DMS53 treated with DMSO at 0.1 percent for 48 hours (cell line): ENCODE results near the gene CTNNBIP1.
A peak's percentile ranks its signal among the peaks of the same experiment; 100 is the strongest.

Experiments
- DNase-seq: peaks from one replicate; lab custom pipeline; 2025; ENCODE audit not compliant: unreplicated experiment; lab: John Stamatoyannopoulos, UW

CTNNBIP1 gene

GRCh38 chr1:9905010-9905409, 5.1 kb downstream of the CTNNBIP1 start:
- no peak for DNase-seq

- DNase-seq, result no peak
Measured at GRCh38 chr1:9904596-9904995, 5.5 kb downstream of the CTNNBIP1 start.

DNA sequence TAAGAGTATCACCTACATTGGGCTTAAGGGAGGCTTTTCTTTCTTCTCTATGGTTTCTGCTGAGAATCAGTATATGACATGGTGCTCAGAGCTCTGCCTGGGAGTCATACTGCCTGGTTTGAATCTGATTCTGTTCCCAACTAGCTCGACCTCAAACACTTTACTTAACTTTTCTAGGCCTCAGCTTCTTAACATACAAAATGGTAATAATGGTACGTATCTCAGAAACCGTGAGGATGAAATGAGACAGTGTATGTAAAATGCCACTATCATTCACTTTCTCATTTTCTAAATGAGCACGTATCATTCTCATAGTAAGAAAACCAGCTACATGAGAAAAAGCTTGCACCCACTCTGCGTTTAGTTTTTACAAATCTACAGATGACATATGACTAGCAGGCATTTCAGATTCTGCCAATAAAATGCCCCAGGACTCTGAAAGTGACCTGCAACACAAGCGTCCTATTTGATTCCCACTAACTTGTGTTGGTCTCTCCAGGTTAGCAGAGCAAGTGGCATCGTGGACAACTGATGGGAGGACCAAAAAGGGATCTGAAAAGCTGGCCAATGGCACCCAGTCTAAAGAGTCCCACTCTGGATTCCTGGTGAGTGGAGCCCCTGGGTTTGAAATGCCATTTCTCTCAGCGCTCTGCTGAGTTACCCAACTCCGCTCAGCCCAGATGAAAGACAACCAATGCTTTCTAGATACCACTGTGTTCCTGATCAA, 6.1 kb downstream of the CTNNBIP1 start:
- DNase-seq, result no peak

- DNase-seq, result no peak
Measured at GRCh38 chr1:9902060-9902452, 8.0 kb downstream of the CTNNBIP1 start.

DNA sequence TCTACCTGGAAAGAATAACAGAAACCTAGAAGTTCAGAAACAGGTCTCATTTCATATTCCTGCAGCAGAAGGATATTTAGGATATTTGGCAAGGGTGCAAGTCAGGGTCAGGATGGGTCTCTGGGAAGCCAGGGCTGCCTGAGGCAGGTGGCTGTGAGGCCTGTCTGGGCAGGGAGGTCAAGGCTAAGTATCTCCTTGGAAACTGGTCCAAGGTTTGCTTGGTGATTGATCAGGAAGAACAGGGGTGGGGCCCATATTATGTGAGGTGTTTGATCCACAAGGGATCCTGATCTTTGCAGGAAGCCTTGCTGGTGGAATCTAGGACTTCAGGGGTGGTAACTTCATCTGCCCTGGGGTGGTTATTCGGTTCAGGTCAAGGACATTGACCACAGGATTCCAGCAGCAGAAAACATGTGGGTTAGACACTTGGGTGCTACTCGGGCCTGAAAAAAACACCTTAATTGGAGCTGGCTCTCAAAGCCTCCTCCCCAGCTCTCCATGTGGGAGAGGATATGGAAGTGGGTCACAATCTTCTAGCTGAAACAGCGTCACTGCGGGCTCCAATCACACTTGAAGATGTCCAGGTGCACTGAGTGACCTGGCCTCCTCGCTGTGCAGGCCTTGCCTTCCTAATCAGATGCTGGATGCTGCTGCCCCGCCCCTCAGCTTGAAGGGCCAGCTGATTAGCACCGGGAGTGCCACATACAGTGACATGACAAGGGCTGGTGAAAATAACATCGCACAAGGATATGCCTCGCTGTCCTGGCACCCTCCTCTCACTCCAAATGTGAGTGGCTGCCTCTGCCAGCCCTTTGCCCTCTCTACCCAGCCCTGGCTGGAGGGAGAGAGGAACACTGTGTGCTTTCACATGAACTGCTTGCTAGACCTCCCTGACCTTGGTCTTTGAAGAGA, 8.7 kb downstream of the CTNNBIP1 start:
- no peak for DNase-seq

- peak; percentile 94 for DNase-seq
Measured at GRCh38 chr1:9900142-9901043, 9.7 kb downstream of the CTNNBIP1 start.

- no peak for DNase-seq
Measured at GRCh38 chr1:9894115-9894514, 16.0 kb downstream of the CTNNBIP1 start.

DNA sequence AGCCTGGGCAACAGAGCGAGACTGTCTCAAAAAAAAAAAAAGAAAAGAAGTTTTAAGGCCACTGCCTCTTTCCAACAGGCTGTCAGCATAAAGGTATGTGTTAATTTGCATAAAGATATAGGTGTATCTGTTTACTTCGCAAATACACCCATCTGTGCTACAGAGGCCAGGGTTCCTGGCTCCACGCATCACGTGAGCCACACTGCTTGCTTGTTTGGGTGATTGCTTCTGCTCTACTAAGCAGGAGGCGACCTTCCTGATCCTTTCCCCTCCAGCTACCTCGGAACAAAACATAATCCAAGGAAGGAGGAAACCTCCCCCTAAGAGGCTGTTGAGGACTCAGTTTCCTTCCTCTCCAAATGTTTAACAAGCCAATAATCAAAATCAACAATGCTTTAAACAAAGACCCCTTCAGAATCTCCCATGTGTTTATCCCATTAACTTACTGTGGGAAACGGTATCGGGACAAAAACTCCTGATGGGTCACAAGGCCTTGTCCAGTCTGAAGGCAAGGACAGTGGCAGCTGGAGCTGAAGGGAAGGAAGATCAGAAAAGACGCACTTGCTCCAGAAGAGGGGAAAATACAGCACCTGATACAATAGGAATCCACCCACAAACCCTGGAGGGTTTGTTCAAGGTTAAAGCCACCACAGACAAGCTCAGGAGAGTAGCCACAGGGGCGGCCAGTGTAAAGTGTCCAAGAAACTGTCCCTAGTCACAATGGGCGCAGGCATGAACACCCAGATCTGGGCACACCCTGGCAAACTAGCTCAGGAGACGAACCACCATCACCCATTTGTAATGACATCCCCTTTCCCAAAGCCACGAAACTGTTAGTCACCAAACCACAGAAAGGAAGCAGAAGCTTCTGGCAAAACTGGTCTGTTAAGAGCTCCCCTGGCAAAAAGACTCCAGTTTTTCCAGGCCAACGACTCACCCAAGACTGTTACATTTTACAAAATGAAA, 17.2 kb downstream of the CTNNBIP1 start:
- peak; percentile 31 for DNase-seq

GRCh38 chr1:9891207-9891606, 18.9 kb downstream of the CTNNBIP1 start:
- DNase-seq, result no peak

DNA sequence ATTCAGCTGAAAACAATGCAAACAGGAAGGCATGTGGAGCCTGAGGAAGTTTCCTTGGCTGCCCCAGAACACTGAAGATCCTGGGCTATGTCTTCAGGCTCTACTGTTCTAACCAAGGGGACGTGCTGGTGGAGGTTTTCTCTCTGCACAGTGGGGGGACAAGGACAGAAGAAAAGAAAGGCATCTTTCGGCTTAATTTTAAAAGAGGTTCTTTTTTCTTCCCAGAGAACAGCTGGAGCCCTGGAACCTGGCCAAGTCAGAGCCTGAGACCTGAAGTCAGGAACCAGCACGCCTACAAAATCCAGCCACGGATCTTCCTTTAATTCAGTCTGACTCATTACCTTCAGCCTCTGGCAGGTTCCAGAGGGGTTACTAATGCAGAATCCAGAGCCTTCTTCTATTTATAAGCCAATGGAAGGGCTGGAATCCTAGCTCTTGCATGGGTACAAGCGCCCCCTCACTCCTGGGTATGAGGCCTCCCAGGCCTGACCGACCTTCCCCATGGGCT, 19.8 kb downstream of the CTNNBIP1 start:
- no peak for DNase-seq

GRCh38 chr1:9889411-9889810, 20.7 kb downstream of the CTNNBIP1 start:
- DNase-seq, result no peak

GRCh38 chr1:9888886-9889285, 21.2 kb downstream of the CTNNBIP1 start:
- no peak for DNase-seq

DNA sequence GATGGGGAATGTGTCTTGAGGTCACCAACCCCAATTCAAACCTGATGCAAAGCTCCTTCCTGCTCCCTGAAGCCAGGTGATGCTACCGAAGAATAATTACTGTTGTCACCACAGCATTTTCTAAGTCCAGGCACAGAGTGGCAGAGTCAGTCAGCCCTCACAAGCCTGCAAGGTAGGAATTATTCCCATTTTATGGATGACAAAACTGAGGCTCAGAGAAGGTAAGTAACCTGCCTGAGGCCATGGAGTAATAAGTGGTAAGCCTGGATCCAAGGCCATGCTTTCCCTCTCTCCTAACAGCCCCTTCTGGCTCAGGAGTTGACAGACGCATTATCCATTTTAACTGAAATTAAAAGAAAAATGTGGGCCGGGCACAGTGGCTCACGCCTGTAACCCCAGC, 23.0 kb downstream of the CTNNBIP1 start:
- no peak for DNase-seq

DNA sequence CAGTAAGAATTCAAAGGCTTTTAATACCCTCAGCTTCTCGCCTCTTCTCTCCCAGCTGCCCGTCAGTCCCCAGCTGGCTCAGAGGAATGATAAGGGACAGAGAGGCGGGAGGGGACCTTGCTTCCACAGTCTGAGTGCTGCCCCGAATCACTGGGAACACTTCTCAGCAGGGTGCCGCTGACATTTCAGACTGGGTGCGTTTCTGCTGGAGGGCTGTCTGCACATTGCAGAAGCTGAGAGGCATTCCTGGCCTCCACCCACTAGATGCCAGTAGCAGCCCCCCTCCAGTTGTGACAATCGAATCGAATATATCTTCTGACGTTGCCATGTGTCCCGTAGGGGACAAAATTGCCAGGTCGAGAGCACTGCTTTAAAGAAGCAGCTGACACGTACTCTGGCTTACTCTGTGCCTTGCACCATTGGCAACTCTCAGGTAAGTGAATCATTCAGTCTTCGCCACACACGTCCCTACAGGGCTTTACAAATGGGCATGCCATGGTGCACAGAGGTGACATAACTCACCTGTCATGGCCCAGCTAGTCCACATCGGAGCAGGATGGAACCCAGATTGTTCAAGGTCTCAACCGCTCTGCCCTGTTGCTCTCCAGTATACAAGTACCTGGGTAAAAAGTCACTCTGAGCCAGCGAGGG, 23.9 kb downstream of the CTNNBIP1 start:
- DNase-seq, result no peak

- DNase-seq, result no peak
Measured at GRCh38 chr1:9884805-9885204, 25.3 kb downstream of the CTNNBIP1 start.

DNA sequence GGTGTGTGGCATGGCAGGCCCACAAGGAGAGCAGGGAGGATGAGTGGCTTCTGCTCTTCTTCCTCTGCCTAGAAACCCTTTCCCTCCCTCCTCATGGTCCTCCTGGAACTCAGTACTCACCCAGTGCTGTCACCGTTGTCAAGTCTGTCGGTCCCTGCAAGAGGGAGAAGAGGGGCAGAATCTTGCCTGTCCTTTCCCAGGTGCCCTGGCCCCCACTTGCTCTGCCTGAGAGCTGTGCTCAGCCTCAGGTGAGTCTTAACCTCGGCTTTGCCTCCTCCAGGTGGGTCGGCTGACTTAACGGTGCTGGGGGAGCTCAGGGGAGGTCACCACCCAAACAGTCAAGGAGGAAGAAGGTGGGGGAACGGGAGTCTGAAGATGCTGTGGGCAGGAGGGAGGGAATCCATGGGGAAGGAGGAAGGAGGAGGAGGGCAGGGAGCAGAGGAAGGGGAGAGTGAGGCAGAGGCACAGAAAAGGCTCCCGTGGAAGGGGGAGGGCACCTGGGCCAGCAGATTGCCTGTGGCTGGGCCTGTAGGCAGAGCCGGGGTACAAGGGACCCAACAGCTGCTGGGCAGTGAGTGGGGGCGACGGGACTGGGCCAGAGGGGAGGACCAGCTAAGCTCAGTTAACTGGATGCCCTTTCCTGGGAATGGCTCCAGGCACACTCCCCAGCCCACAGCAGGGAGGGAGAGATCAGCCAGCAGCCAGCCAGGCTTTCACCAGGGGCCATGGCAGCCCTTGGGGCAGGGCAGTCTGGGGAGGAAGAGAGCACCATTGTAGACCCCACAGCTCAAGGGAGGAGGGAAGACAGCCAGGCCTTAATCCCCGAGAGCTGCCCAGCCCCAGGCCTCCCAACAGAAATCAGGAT, 26.3 kb downstream of the CTNNBIP1 start:
- no peak for DNase-seq

DNA sequence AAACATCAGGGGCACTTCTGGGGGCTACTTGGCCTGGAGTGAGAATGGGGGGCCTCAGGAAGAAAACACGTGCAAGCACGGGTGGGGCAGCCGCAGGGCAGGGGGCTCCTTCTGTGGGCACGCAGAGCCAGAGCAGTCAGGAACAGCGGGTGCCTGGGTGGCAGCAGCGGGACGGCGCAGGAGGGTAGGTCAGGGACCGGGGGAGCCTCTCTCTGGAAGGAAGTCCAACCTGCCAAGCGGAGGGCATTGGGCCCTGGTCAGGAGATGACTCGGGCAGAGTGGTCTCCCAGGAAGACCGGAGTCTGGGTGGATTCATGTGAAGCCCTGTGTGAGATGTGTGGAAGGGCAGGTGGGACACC, 27.1 kb downstream of the CTNNBIP1 start:
- no peak for DNase-seq

DNA sequence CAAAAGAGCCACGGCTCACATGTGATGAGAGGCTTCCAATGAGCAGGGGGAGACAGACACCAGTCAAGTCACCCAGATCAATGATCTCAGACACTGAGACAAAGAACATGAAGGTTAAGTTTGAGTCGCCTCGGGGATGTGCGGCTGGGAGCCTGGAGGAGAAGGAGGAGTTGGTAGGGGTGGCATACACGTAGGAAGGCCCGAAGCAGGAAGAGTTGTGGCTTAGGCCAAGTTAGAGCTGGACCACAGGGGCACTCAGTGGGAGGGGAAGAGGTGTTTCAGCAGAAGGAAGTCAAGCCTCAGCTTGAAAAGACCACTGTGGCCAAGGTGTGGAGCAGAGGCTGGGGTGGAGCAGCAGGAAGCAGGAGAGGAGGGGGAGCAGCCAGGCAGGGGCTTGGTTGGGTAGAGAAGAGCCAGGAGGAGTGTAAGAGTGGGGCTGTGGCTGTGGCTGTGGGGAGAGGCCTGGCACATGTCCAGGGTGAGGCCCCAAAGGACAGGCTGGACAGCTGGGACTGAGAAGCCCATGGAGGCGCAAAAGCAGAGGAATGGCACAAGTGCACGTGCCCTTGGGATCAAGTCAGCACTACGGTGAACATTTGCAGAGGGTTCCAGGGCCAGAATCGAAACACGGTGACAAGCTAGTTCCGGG, 27.6 kb downstream of the CTNNBIP1 start:
- no peak for DNase-seq
